Nucleus accumbens (tissue), 56 donors: ENCODE measurements around the gene LLCFC1.

ENCODE experiments used
- DNase-seq, 56 donors: peaks; one replicate each; lab custom pipeline; 2025; lab: John Stamatoyannopoulos, UW

The LLCFC1 gene

DNA sequence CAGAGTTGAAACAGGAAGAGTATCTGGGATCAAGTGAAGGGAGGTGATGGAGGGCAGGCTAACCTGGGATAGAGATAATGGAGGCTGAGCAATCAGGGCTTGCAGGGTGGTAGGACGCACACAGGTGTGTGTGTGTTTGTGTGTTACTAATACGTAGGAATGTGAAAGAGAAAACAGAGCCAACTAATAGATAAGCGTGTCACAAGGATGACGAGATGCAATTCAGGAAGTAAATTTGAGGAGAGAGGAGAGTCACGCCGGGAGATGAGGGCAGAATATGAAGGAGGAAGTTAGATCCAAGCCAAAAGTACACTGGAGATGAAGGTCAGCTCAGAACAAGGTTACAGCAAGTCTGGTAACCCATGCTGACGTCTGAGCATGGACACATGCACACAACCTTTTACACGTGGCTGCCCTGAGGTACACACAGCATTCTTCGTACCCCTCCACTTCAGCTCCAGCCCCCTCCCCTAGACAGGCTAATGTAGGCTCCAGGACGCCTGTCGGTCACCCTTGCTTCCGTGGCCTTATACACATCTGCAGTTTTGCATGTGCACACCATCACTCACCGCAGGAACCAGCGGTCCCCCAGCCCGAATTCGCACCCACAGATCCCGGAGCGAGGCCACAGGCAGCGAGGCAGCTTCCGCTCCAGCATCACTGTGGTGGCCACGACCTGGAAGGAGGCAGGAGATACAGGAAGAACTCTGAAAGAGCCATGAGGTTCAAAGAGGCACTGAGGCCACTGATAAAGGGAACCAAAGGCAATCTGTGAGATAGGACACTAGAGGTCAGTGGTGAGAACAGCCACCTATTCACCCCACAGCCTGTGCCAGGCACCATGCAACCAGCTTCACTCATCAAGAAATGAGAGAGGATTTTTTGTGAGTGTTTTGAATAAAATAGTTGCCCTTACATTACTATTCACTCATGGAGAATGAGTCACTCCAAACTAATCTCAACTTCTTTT, 30.1 kb upstream of the LLCFC1 start:
- peak in 1 of 56 donors; percentile 1 for DNase-seq

- no peak for DNase-seq
These were observed 29.3 kb upstream of the LLCFC1 start for GRCh38 chr7:142910031-142910433.

- DNase-seq, result no peak
These were observed 28.8 kb upstream of the LLCFC1 start for GRCh38 chr7:142910481-142910880.

DNA sequence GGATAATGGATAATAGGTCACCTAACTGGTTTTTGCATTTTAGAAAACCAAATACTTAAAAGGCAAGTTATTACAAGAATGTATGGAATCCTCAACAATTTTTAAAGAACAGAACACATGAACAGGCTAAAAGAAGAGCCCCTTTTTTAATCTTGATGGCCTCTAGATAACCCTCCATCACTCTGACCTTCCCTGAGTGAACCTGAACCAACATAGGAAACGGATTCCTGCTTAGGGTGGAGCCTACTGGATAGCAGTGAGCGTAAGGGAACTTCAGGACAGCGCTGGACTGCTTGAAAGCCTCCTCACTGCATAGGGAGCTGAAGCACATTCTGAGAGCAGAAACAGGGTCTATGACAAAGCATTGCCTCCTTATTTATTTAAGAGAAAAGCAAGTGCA, 26.2 kb upstream of the LLCFC1 start:
- DNase-seq, result no peak

DNA sequence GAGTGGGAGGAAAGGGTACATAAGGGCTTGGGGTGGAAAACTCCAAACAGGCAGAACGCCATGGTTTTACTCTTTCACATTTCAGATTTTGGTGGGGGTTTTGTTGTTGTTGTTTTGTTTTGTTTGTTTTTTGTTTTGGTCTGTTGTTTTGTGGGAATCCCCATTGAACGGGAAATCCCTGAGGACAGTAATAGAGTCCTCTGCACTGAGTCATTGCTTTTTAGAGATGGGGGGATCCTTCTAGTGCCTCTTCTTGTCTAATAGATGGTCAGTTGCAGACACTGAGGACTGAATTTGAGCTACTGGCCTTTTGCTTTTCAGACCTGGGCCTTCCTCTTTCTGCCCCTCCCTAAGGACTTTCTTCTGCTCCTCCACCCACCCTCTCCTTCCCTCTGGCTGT, 25.7 kb upstream of the LLCFC1 start:
- DNase-seq, result no peak

DNA sequence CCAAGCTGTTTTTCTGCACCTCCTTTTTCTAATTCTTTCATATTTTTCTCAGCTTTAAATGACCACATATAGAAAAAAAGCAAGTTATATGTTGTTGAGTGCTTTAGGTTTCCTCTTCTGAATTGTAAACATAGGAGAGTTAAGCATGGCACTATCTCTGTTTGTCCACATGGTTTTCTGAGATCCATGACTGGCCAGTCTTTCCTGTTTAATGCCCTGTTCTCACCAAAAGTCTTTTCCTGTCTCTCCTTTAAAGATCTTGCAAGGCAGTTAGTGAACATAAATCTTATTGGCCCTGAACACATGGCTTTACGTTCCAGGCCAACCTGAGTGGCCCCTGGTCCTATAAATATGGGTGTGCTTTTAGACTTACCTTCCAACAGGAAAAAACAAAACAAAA, 25.2 kb upstream of the LLCFC1 start:
- no peak for DNase-seq

- no peak for DNase-seq
These were observed 24.0 kb upstream of the LLCFC1 start for GRCh38 chr7:142915315-142915714.

DNA sequence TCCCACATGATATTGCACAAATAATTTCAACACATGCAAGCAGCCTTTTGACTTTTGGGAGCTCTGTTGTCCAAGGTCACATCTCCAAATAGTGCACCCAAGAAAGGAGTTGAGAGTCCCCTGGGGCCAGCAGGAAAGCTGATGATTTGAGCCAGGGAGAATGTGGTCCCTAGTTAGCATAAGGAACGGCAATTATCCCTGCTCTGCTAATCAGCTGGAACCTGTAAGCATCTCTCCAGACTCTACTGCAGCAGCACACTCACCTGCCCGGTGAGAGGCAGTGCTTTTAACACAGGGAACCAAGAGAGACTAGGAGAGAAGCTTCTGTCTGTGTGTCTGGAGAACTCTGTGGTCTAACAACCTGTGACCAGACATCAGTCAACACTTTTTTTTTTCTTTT, 22.8 kb upstream of the LLCFC1 start:
- no peak for DNase-seq

- DNase-seq, result no peak
These were observed 21.8 kb upstream of the LLCFC1 start for GRCh38 chr7:142917447-142917846.

- DNase-seq, result no peak
These were observed 20.4 kb upstream of the LLCFC1 start for GRCh38 chr7:142918901-142919300.

GRCh38 chr7:142919656-142920055, 19.6 kb upstream of the LLCFC1 start:
- no peak for DNase-seq

DNA sequence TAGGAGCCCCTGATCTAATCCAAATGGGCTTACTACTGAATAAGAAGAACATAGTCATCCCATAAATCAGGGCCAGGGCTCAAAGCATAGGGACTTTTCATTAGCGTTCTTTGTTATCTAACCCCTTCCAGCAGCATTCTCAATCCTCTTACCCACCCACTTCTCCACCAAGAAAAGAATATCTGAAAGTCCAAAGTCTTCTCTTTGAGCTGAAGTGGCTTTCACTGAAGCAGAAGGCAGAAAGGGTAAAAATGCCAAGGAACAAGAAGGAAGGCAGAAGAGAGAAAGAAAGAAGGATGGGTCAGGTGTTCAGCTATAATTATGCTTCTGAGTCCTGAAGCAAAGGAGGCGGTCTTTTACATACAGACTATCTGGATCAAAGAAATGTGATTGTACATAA, 15.9 kb upstream of the LLCFC1 start:
- DNase-seq, result no peak

DNA sequence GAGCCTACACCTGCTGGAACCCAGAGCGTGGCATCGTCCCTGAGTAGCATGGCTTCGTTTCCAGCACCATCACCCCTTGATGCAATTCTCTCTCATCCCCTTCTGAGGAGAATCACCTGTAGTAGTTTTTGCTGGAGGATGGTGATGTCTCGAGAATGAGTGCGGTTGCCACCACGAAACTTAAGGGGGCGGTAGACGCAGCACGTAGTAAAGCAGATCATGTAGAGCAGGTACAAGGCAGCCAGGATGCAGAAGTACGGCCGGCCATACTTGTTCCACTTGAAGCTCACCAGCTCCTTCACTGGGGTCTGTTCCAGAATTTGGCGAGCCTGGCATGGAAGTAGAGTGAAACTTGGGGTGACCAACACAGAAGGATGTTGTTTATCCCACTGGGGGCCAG, 13.9 kb upstream of the LLCFC1 start:
- DNase-seq, result no peak

GRCh38 chr7:142927085-142927745, 12.1 kb upstream of the LLCFC1 start:
- no peak for DNase-seq

GRCh38 chr7:142927949-142928348, 11.3 kb upstream of the LLCFC1 start:
- no peak for DNase-seq

- no peak for DNase-seq
These were observed 9.1 kb upstream of the LLCFC1 start for GRCh38 chr7:142930126-142930730.

DNA sequence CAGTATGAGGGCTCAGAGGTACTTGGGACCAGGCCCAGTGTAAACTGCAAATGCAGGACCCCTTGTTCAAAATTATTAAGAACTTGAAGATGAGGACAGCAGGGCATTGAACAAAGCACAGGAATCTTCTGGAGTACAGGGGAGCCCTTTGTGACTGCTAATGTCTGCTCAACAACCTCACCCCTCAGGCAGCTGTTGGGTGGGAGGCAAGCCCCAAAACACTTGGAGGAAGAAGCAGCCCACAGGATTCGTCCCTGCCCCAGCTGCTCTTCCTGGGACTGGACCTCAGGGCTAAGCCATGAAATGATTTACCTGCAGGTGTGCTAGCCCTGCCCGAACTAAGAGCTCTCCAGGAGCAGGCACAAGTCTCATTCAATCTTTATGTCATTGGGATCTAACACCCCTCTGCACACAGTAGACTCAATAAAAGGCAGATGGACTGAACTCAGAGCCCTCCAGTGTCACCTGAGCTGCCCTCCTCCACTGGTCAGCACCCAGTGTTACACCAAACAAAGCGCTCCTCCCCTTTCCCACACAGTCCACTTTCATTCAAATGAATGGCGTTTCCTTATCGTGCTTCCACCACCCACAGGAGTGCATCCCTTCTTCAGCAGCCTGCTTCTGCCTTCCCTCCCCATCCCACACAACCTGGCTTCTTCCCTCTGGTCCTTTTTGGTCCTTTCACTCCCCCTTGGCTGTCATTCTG, 6.7 kb upstream of the LLCFC1 start:
- no peak for DNase-seq

- no peak for DNase-seq
These were observed 6.2 kb upstream of the LLCFC1 start for GRCh38 chr7:142933092-142933475.

- no peak for DNase-seq
These were observed 5.7 kb upstream of the LLCFC1 start, which contains the start of gene TRPV5 for GRCh38 chr7:142933624-142934023. TSS of gene TRPV5 (minus strand) at chr7:142933746. CDS start at chr7:142933459, 287 bp downstream.

DNA sequence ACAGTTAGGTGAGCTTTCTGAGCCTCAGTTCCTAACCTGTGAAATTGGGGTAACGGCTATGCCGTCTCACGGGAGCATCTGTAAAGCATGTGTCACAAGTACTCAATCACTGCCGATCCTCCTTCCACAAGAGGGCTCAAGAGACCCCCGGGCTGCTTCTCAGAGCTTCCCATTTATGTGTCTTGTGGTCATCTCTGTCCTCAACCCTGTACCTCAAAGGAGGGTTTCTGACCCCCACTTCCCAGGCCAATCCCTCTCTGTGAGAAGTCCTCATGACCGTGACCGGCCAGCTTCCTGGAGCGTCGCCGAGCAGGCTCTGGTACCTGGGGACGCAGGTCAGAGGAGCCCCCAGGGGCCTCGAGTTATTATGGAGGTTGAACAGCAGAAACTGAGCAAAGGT, 5.2 kb upstream of the LLCFC1 start:
- DNase-seq, result no peak
